Left ventricle myocardium inferior (tissue), 1 donor: Measurements from ENCODE around the gene C1orf226. TPM values are rescaled to one million over a fixed set of nuclear protein-coding genes. Genes with fewer than 3 reads are reported as not detected.

Experiments used
- DNase-seq: peaks from one replicate; pipeline ENCODE4 v3.0.0-alpha.2; 2020
- H3K27ac ChIP-seq: fragments of 200-600 bp; replicated peaks from 2 replicates; pipeline ENCODE4 v1.8.0; 2021
- H3K27me3 ChIP-seq: fragments of 200-600 bp; 2 replicates; pipeline ENCODE4 v1.8.0; 2021; ENCODE audit warnings: low read depth
- H3K36me3 ChIP-seq: fragments of 200-600 bp; 2 replicates; pipeline ENCODE4 v1.8.0; 2021
- H3K4me1 ChIP-seq: fragments of 200-600 bp; 2 replicates; pipeline ENCODE4 v1.8.0; 2021
- H3K4me3 ChIP-seq: fragments of 200-600 bp; 2 replicates; pipeline ENCODE4 v1.8.0; 2021; ENCODE audit warnings: mild to moderate bottlenecking, moderate library complexity
- H3K9me3 ChIP-seq: fragments of 200-600 bp; replicated peaks from 2 replicates; pipeline ENCODE4 v1.8.0; 2021
- intact Hi-C: fragments of 100-400 bp; cut with micrococcal nuclease; formaldehyde crosslinking; loops from one replicate; pipeline ENCODE4 v1.11.0; 2022
- total RNA-seq: library from RNA; stranded (reverse); fragmentation: NEBNext Ultra II Directional; extraction: Animal tissue kit (Norgen Biotek cat#: 25700); gene quantifications from one replicate; pipeline ENCODE4 v1.2.1, GENCODE V29; 2021
- TF ChIP-seq, protein P1 (sequence below): fragments of 200-600 bp; IDR thresholded peaks from 2 replicates; pipeline ENCODE4 v1.8.0; 2021; ENCODE audit warnings: antibody characterized with exemption, mild to moderate bottlenecking, borderline replicate concordance
- donor health status: DM: no; HTN: yes; CAD: no; lungs with severe emphysema.

Gene C1orf226
- total RNA-seq, 1 donor from 2014 or later, result 8.7 TPM

DNA sequence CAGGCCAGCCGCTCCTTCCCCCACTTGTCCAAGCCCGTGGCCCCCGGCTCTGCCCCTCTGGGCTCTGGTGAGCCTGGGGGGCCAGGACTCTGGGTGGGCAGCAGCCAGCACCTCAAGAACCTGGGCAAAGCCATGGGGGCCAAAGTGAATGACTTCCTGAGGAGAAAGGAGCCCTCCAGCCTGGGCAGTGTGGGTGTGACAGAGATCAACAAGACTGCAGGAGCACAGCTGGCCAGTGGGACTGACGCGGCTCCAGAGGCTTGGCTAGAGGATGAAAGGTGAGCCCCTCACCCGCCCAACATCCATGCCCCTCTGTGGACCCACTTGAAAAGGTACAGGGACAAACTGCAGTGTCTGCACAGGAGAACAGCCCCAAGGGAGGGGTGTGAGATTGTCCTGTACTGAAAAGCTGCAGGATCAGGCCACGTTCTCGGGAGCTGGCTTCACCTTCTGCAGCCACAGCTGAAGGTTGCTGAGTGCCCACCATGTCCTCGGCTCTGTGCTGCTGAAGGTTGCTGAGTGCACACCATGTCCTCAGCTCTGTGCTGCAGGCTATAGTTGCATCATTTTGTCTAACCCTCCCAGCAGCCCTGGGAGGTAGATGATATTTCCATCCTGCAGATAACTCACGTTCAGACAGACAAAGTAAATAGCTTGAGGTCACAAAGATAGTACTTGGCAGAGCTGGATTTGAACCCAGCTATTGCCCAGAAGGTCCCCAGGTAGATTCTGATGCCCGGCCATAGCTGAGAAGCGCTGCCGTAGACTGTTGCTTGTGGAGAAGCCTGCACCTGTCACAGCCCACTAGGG lies 618 bp downstream of the C1orf226 start:
- no peak overlapping the region for H3K4me3 ChIP-seq
- H3K9me3 ChIP-seq, result no peaks in the 10 kb centered on the region
- no peaks in the 10 kb centered on the region for H3K27me3 ChIP-seq
- H3K27ac ChIP-seq, result no peak overlapping the region
- intact Hi-C loops, result no loop called here
- DNase-seq, result no peak
- H3K4me1 ChIP-seq, result no peaks in the 10 kb centered on the region
- no peaks in the 10 kb centered on the region for H3K36me3 ChIP-seq
- TF ChIP-seq, protein P1, sequence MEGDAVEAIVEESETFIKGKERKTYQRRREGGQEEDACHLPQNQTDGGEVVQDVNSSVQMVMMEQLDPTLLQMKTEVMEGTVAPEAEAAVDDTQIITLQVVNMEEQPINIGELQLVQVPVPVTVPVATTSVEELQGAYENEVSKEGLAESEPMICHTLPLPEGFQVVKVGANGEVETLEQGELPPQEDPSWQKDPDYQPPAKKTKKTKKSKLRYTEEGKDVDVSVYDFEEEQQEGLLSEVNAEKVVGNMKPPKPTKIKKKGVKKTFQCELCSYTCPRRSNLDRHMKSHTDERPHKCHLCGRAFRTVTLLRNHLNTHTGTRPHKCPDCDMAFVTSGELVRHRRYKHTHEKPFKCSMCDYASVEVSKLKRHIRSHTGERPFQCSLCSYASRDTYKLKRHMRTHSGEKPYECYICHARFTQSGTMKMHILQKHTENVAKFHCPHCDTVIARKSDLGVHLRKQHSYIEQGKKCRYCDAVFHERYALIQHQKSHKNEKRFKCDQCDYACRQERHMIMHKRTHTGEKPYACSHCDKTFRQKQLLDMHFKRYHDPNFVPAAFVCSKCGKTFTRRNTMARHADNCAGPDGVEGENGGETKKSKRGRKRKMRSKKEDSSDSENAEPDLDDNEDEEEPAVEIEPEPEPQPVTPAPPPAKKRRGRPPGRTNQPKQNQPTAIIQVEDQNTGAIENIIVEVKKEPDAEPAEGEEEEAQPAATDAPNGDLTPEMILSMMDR, result no peak

GRCh38 chr1:162383091-162383490 lies 1.6 kb downstream of the C1orf226 start:
- no peak for DNase-seq
- no peaks in the 10 kb centered on the region for H3K27me3 ChIP-seq
- H3K36me3 ChIP-seq, result no peaks in the 10 kb centered on the region
- intact Hi-C loops, result no loop called here
- H3K27ac ChIP-seq, result no peak overlapping the region
- H3K9me3 ChIP-seq, result no peaks in the 10 kb centered on the region
- no peak overlapping the region for H3K4me3 ChIP-seq
- TF ChIP-seq, protein P1, result no peak
- H3K4me1 ChIP-seq, result no peaks in the 10 kb centered on the region

- Histone ChIP-seq H3K36me3 (no peaks in the 10 kb centered on the region), H3K9me3 (no peaks in the 10 kb centered on the region), H3K27me3 (no peaks in the 10 kb centered on the region), H3K27ac (no peak overlapping the region), H3K4me3 (no peak overlapping the region), H3K4me1 (no peaks in the 10 kb centered on the region)
- TF ChIP-seq, protein P1, result no peak
- intact Hi-C loops, result no loop called here
- no peak for DNase-seq
These were observed 2.0 kb downstream of the C1orf226 start for GRCh38 chr1:162383516-162383915.

GRCh38 chr1:162384116-162384515 lies 2.6 kb downstream of the C1orf226 start:
- DNase-seq, result no peak
- TF ChIP-seq, protein P1, result no peak
- Histone ChIP-seq H3K4me1 (no peaks in the 10 kb centered on the region), H3K27ac (no peak overlapping the region), H3K36me3 (no peaks in the 10 kb centered on the region), H3K27me3 (no peaks in the 10 kb centered on the region), H3K4me3 (no peak overlapping the region), H3K9me3 (no peaks in the 10 kb centered on the region)
- intact Hi-C loops, result no loop called here

DNA sequence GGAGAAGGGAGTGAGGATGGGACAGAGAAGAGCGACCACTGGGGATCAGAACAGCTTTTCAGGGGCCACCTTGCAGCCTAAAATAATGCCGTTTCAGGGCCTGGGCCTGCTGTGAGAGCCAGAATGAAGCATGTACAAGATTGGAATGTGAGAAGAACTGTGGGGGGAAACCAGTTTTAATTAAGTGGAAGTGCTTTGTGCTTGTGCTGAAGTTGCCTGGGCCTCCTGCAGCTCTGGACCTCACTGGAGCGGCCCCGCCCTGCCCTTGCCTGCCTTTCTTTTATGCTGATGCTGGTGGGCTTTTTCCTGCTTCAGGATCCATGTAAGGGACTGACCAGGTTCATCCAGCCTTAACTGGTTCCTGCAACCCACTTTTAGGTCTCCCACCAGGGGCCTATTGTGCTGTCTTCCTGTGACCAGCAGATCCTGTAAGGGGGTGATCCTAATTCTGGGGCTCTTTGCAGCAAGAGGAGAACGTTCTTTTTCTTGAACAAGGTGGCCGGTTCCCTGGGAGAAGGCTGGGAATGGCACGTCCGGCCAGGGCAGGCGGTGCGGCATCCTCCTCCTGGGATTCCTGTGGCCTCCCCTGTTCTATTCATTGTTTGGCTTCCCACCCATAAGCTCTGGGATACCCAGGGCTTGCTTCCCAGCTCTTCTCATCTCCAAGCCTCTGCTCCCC lies 3.2 kb downstream of the C1orf226 start:
- TF ChIP-seq, protein P1, result no peak
- Histone ChIP-seq H3K4me1 (no peaks in the 10 kb centered on the region), H3K4me3 (no peak overlapping the region), H3K9me3 (no peaks in the 10 kb centered on the region), H3K36me3 (no peaks in the 10 kb centered on the region), H3K27ac (no peak overlapping the region), H3K27me3 (no peaks in the 10 kb centered on the region)
- intact Hi-C loops, result no loop called here
- DNase-seq, result no peak
